Measurements from ENCODE around the gene UQCR11. TPM values are rescaled to one million over a fixed set of nuclear protein-coding genes. Genes with fewer than 3 reads are reported as not detected.

The UQCR11 gene
- total RNA-seq, 2 donors from 2014 or later = 32.7 to 51.9 TPM

GRCh38 chr19:1549332-1549945 is 55.8 kb downstream of the UQCR11 start:
- H3K27ac ChIP-seq = no peak overlapping the region
- TF ChIP-seq CTCF (IDR thresholded peaks at IDR 0.05) = no peak
- H3K27me3 ChIP-seq (replicated peaks; ENCODE audit: insufficient read depth) = no peaks in the 10 kb centered on the region
- no peak for ATAC-seq (ENCODE audit: insufficient number of reproducible peaks, low FRiP score, low read depth)
- H3K36me3 ChIP-seq = no peaks in the 10 kb centered on the region
- H3K4me3 ChIP-seq = no peak overlapping the region
- no peaks in the 10 kb centered on the region for H3K4me1 ChIP-seq (ENCODE audit: control insufficient read depth in 1 of 2, low read depth in 2 of 2)
- no peaks in the 10 kb centered on the region for H3K9me3 ChIP-seq
- no peak for DNase-seq (ENCODE audit: low spot score)

Other genes starting within 250 kb of the UQCR11 start
- gene NDUFS7, start 221.6 kb downstream of the UQCR11 start, total RNA-seq = 100 to 1,000 TPM in 1 of 2 donors, 10 to 100 TPM in 1; 83.3 to 110 TPM
- 10 to 100 TPM; 27.6 to 55.1 TPM for gene GAMT, start 203.9 kb downstream of the UQCR11 start, total RNA-seq
- gene DAZAP1, start 197.9 kb downstream of the UQCR11 start, total RNA-seq = 10 to 100 TPM; 34.9 to 76.9 TPM
- 1,000 to 10,000 TPM; 1,512 to 2,119 TPM for gene RPS15, start 167.1 kb downstream of the UQCR11 start, total RNA-seq
- under 1 TPM; 0.41 to 0.78 TPM for gene APC2, start 155.3 kb downstream of the UQCR11 start, total RNA-seq
- 10 to 100 TPM; 28.6 to 54.6 TPM for gene C19orf25, start 126.2 kb downstream of the UQCR11 start, total RNA-seq
- under 1 TPM; 0.56 to 0.68 TPM for gene PCSK4, start 115.1 kb downstream of the UQCR11 start, total RNA-seq
- gene REEP6, start 114.3 kb downstream of the UQCR11 start, total RNA-seq = 1 to 10 TPM in 1 of 2 donors, under 1 TPM in 1; 0.35 to 1.6 TPM
- 10 to 100 TPM; 22.2 to 36.2 TPM for gene ADAMTSL5, start 92.4 kb downstream of the UQCR11 start, total RNA-seq
- gene PLK5, start 81.4 kb downstream of the UQCR11 start, total RNA-seq = not detected
- gene MEX3D, start 37.1 kb downstream of the UQCR11 start, total RNA-seq = 10 to 100 TPM; 23.4 to 26.4 TPM
- gene MBD3, start 12.6 kb downstream of the UQCR11 start, total RNA-seq = 100 to 1,000 TPM in 1 of 2 donors, 10 to 100 TPM in 1; 97.8 to 102 TPM
- 10 to 100 TPM; 46.0 to 52.5 TPM for gene TCF3, start 47.2 kb upstream of the UQCR11 start, total RNA-seq
- under 1 TPM in 1 of 2 donors, not detected in 1; 0.42 TPM for gene ONECUT3, start 148.0 kb upstream of the UQCR11 start, total RNA-seq
- 1 to 10 TPM in 1 of 2 donors, under 1 TPM in 1; 0.21 to 1.4 TPM for gene ATP8B3, start 206.8 kb upstream of the UQCR11 start, total RNA-seq
- gene REXO1, start 243.0 kb upstream of the UQCR11 start, total RNA-seq = 10 to 100 TPM; 18.2 to 24.5 TPM

All from thoracic aorta (tissue), 2 donors.